HepG2 (cell line): ENCODE data around the gene IGF2BP1. TPM values are rescaled to one million over a fixed set of nuclear protein-coding genes. Genes with fewer than 3 reads are reported as not detected.

Experiments
- ATAC-seq: fragments of 200-7000 bp; cut with Tn5 transposase; 3 replicates; pipeline ENCODE4 v1.9.1; 2020; ENCODE audit warnings: mild to moderate bottlenecking, moderate library complexity
- BruUV-seq: library from RNA; stranded (reverse); fragments of 400-500 nt; replicated peaks from 2 replicates; lab custom pipeline; 2021; lab: Mats Ljungman, UMichigan
- CTCF ChIA-PET: fragments of 300-600 bp; formaldehyde crosslinking; extraction: SDS; loops from one replicate; lab custom pipeline; 2021; ENCODE audit warnings: low total read pairs, inconsistent platforms, low intra/inter-chr PET ratio; lab: Yijun Ruan, JAX
- POLR2A ChIA-PET: fragments of 350-600 bp; sonication (Branson Sonifier 250); formaldehyde crosslinking; loops from one replicate; lab custom pipeline; 2020; ENCODE audit warnings: antibody characterized with exemption, inconsistent platforms; lab: Yijun Ruan, JAX
- DNase-seq: peaks from one replicate; pipeline ENCODE4 v3.0.0-alpha.2; 2015; ENCODE audit warnings: low spot score
- FAIRE-seq: peaks from 3 replicates; lab custom pipeline; 2011; peaks lifted over from hg19 to GRCh38; lab: Jason Lieb, UNC
- H2AFZ ChIP-seq: one replicate; pipeline ENCODE4 v1.6.1; 2011; ENCODE audit warnings: low read length, inconsistent platforms
- H3K27ac ChIP-seq: fragments of 300-600 bp; 3 replicates; pipeline ENCODE4 v1.8.0; 2011; ENCODE audit warnings: mixed run types, mild to moderate bottlenecking, mixed read lengths, low read length, inconsistent platforms; ENCODE audit not compliant: insufficient read depth; ENCODE audit errors: extremely low read length
- H3K27me3 ChIP-seq, 2 experiments: fragments of 200-600 bp in 1 of 2; 2 replicates in 1 of 2; 3 replicates in 1 of 2; pipeline versions ENCODE4 v1.6.0 to v1.8.0; 2011; ENCODE audit warnings: low read length in 2 of 2, mild to moderate bottlenecking in 2 of 2, moderate library complexity in 2 of 2, inconsistent platforms in 1 of 2; ENCODE audit not compliant: insufficient read depth in 2 of 2, control insufficient read depth in 1 of 2
- H3K36me3 ChIP-seq, 2 experiments: fragments of 200-600 bp in 1 of 2; replicated peaks in 1 of 2; 2 replicates in 1 of 2; 3 replicates in 1 of 2; pipeline versions ENCODE4 v1.5.1 to v1.8.0; 2011; ENCODE audit warnings: low read length in 2 of 2, inconsistent platforms in 1 of 2; ENCODE audit not compliant: insufficient read depth in 2 of 2, control insufficient read depth in 1 of 2
- H3K4me1 ChIP-seq: 2 replicates; pipeline ENCODE4 v1.5.1; 2012; ENCODE audit warnings: low read length, inconsistent platforms; ENCODE audit not compliant: insufficient read depth
- H3K4me2 ChIP-seq: 2 replicates; pipeline ENCODE4 v1.6.0; 2011; ENCODE audit warnings: low read depth, low read length, inconsistent platforms
- H3K4me3 ChIP-seq, 3 experiments: fragments of 200-600 bp in 1 of 3; sonication (generic), shearing (Covaris generic) in 1 of 3; replicated peaks in 1 of 3; 2 replicates each; pipeline ENCODE4 v1.5.1; 2011 to 2016; ENCODE audit warnings: low read length in 3 of 3, inconsistent platforms in 2 of 3, low read depth in 2 of 3, mild to moderate bottlenecking in 2 of 3, control low read depth in 1 of 3, mixed read lengths in 1 of 3; ENCODE audit not compliant: insufficient read depth in 1 of 3
- H3K79me2 ChIP-seq: one replicate; pipeline ENCODE4 v1.6.1; 2011; ENCODE audit warnings: low read length, inconsistent platforms; ENCODE audit not compliant: insufficient read depth
- H3K9ac ChIP-seq: 2 replicates; pipeline ENCODE4 v1.6.0; 2011; ENCODE audit warnings: mild to moderate bottlenecking, low read depth, low read length, inconsistent platforms; ENCODE audit not compliant: insufficient read depth
- H3K9me3 ChIP-seq: 2 replicates; pipeline ENCODE4 v1.5.1; 2012; ENCODE audit warnings: mild to moderate bottlenecking, low read length
- H4K20me1 ChIP-seq: 2 replicates; pipeline ENCODE4 v1.6.0; 2011; ENCODE audit warnings: inconsistent platforms, mild to moderate bottlenecking, low read length, moderate library complexity; ENCODE audit not compliant: insufficient read depth
- CC2D1A ChIP-seq: sonication (generic); formaldehyde crosslinking; IDR thresholded peaks from 2 replicates; pipeline ENCODE4 v1.8.1; 2023; ENCODE audit warnings: mild to moderate bottlenecking, missing genetic modification reagents
- FOXA3 ChIP-seq: IDR thresholded peaks from 2 replicates; pipeline ENCODE4 v1.6.1; 2016; ENCODE audit warnings: missing genetic modification reagents, missing compliant biosample characterization
- HMGA1 ChIP-seq: sonication (generic); formaldehyde crosslinking; conservative IDR thresholded peaks from 2 replicates; pipeline ENCODE4 v1.4.0; 2020; ENCODE audit warnings: missing genetic modification reagents
- HOXA9 ChIP-seq: sonication (generic); formaldehyde crosslinking; IDR thresholded peaks from 2 replicates; pipeline ENCODE4 v1.8.1; 2022; ENCODE audit warnings: missing genetic modification reagents, mild to moderate bottlenecking, moderate library complexity, borderline replicate concordance
- HOXD1 ChIP-seq: sonication (generic); formaldehyde crosslinking; IDR thresholded peaks from 2 replicates; pipeline ENCODE4 v1.5.0; 2020; ENCODE audit warnings: missing genetic modification reagents
- IRF2 ChIP-seq: IDR thresholded peaks from 2 replicates; pipeline ENCODE4 v1.6.1; 2018; ENCODE audit warnings: missing genetic modification reagents, missing compliant biosample characterization
- IRF9 ChIP-seq: sonication (generic); formaldehyde crosslinking; IDR thresholded peaks from 2 replicates; pipeline ENCODE4 v1.8.0; 2022; ENCODE audit warnings: missing genetic modification reagents, mild to moderate bottlenecking, borderline replicate concordance
- MIER3 ChIP-seq: IDR thresholded peaks from 2 replicates; pipeline ENCODE4 v1.6.1; 2016; ENCODE audit warnings: missing compliant biosample characterization, borderline replicate concordance
- MXI1 ChIP-seq: IDR thresholded peaks from 3 replicates; pipeline ENCODE4 v1.6.1; 2012; ENCODE audit warnings: low read depth, low read length, inconsistent platforms, borderline replicate concordance
- PCBP1 ChIP-seq: fragments of 200-400 bp; formaldehyde crosslinking; IDR thresholded peaks from 2 replicates; pipeline ENCODE4 v1.6.1; 2017; ENCODE audit warnings: mild to moderate bottlenecking, low read depth, low read length, borderline replicate concordance
- POLR2AphosphoS5 ChIP-seq: IDR thresholded peaks from 2 replicates; pipeline ENCODE4 v1.6.1; 2012; ENCODE audit warnings: low read depth, low read length
- RORA ChIP-seq: sonication (generic); formaldehyde crosslinking; IDR thresholded peaks from 2 replicates; pipeline ENCODE4 v1.5.0; 2020; ENCODE audit warnings: mild to moderate bottlenecking, missing genetic modification reagents, moderate library complexity
- SMC3 ChIP-seq: IDR thresholded peaks from 2 replicates; pipeline ENCODE4 v1.6.1; 2011; ENCODE audit warnings: low read length, improper control_type of control experiment
- TFE3 ChIP-seq: IDR thresholded peaks from 2 replicates; pipeline ENCODE4 v1.6.1; 2016
- TRIM22 ChIP-seq: fragments of 450-650 bp; IDR thresholded peaks from 2 replicates; pipeline ENCODE4 v1.6.1; 2017
- TSC22D2 ChIP-seq: sonication (generic); formaldehyde crosslinking; IDR thresholded peaks from 2 replicates; pipeline ENCODE4 v1.5.1; 2020; ENCODE audit warnings: missing genetic modification reagents, mild to moderate bottlenecking, borderline replicate concordance
- WIZ ChIP-seq: sonication (generic); formaldehyde crosslinking; IDR thresholded peaks from 2 replicates; pipeline ENCODE4 v1.5.1; 2020; ENCODE audit warnings: mild to moderate bottlenecking, missing genetic modification reagents
- ZNF101 ChIP-seq: sonication (generic); formaldehyde crosslinking; IDR thresholded peaks from 2 replicates; pipeline ENCODE4 v1.4.0; 2020; ENCODE audit warnings: mild to moderate bottlenecking, low read depth, missing genetic modification reagents, borderline replicate concordance
- ZNF44 ChIP-seq: sonication (generic); formaldehyde crosslinking; IDR thresholded peaks from 2 replicates; pipeline ENCODE4 v1.5.1; 2020; ENCODE audit warnings: mild to moderate bottlenecking, missing genetic modification reagents
- ZNF558 ChIP-seq: sonication (generic); formaldehyde crosslinking; IDR thresholded peaks from 2 replicates; pipeline ENCODE4 v1.9.0; 2022; ENCODE audit warnings: mild to moderate bottlenecking, missing genetic modification reagents, borderline replicate concordance
- ZNF790 ChIP-seq: sonication (generic); formaldehyde crosslinking; IDR thresholded peaks from 2 replicates; pipeline ENCODE4 v1.8.0; 2022; ENCODE audit warnings: missing genetic modification reagents, mild to moderate bottlenecking, borderline replicate concordance
- ZNF792 ChIP-seq: IDR thresholded peaks from 2 replicates; pipeline ENCODE4 v1.6.1; 2016
- WGBS: methylation state at CpG from one replicate; pipeline ENCODE4 v1.1.6; 2017; ENCODE audit warnings: low lambda C conversion rate; 5-methylcytosine and 5-hydroxymethylcytosine counted together
- in situ Hi-C: cut with HindIII; loops from 2 replicates; pipeline ENCODE4 v1.10.0; 2017; ENCODE audit warnings: low pct_unique_long_range_greater_than_20kb; ENCODE audit not compliant: extremely low pct_ligation_motif_present
- intact Hi-C: fragments of 100-400 bp; cut with micrococcal nuclease; formaldehyde crosslinking; loops from one replicate; pipeline ENCODE4 v1.10.0; 2022; ENCODE audit not compliant: unreplicated experiment
- polyA plus RNA-seq, 8 experiments: library from polyadenylated mRNA; depleted of rRNA in 3 of 8; stranded (reverse) in 7 of 8; unstranded in 1 of 8; fragments of >200 nt; fragmentation: Illumina TruSeq in 4 of 8; extraction: Trizol in 4 of 8; gene quantifications; 2 replicates each; pipeline versions ENCODE4 v1.2.1 to v1.2.3, GENCODE V29; 2011 to 2016; ENCODE audit warnings: low read depth in 4 of 8, missing spikeins in 1 of 8, mixed read lengths in 1 of 8; ENCODE audit not compliant: insufficient read depth in 1 of 8
- total RNA-seq, 5 experiments: library from RNA; depleted of rRNA; stranded (reverse); fragments of >200 nt; fragmentation: Illumina TruSeq; extraction: Trizol; gene quantifications; 2 replicates each; pipeline ENCODE4 v1.2.3, GENCODE V29; 2016; ENCODE audit warnings: low read depth in 1 of 5

The IGF2BP1 gene
- total and polyA plus RNA-seq, 2 of the 13 experiments (the other 11 are each of a cell fraction or from before 2014, with no cell fraction given): 29.7 to 75.1 TPM

GRCh38 chr17:49079840-49080663, 82.9 kb downstream of the IGF2BP1 start:
- Histone ChIP-seq H3K4me1 (peaks cover 39% of the 10 kb centered on the region), H4K20me1 (no peaks in the 10 kb centered on the region), H3K79me2 (no peaks in the 10 kb centered on the region), H3K36me3 (no peaks in the 10 kb centered on the region), H3K4me3 (peak overlapping the region in 2 of 3 experiments; percentile 16 to 50; a peak in 2 of 6 replicates), H3K9ac (peak overlapping the region; percentile 61), H2AFZ (no peak overlapping the region), H3K9me3 (0 out of 2 replicates have a peak, but pooled peaks cover 9% of the 10 kb centered on the region), H3K27ac (peak overlapping the region; percentile 90), H3K27me3 (no peaks in the 10 kb centered on the region), H3K4me2 (peak overlapping the region; percentile 60)
- WGBS: 68% methylated on average over 10 of the region's 10 CpGs
- ChIA-PET CTCF (no interaction called here), POLR2A (interaction anchor here (0.7 to 4.5 kb wide), 5 partner anchors 10 to 112 kb away, joined by 3 to 23 read pairs (median 3); no protein-coding TSS in a partner anchor)
- TSS peak; percentile 51 for BruUV-seq
- ATAC-seq (peak; percentile 91), FAIRE-seq (peak; percentile 96), DNase-seq (peak; percentile 87)
- in situ Hi-C loops (no loop called here), intact Hi-C loops (no loop called here)
- no peak for TF ChIP-seq PCBP1
- TF ChIP-seq TFE3 (CRISPR knock-in tag): no peak
- no peak for TF ChIP-seq TSC22D2 (CRISPR knock-in tag)
- no peak for TF ChIP-seq MXI1
- no peak for TF ChIP-seq HOXD1 (CRISPR knock-in tag)
- no peak for TF ChIP-seq CC2D1A (CRISPR knock-in tag)
- TF ChIP-seq FOXA3: peak; percentile 46; the same call in 1 of the 2 replicates
- TF ChIP-seq TRIM22: no peak
- TF ChIP-seq ZNF44 (CRISPR knock-in tag): no peak
- peak; percentile 44 for TF ChIP-seq POLR2AphosphoS5
- TF ChIP-seq HMGA1 (CRISPR knock-in tag): no peak
- no peak for TF ChIP-seq ZNF558
- TF ChIP-seq IRF9 (CRISPR knock-in tag): no peak
- TF ChIP-seq MIER3 (CRISPR knock-in tag): no peak
- no peak for TF ChIP-seq HOXA9
- peak; percentile 68 for TF ChIP-seq IRF2 (CRISPR knock-in tag)
- TF ChIP-seq WIZ (CRISPR knock-in tag): no peak
- 0 out of 2 replicates have a peak, but pooled peaks have one; percentile 11 for TF ChIP-seq ZNF792 (CRISPR knock-in tag)
- peak; percentile 55; the same call in 1 of the 2 replicates for TF ChIP-seq ZNF790 (CRISPR knock-in tag)
- TF ChIP-seq ZNF101 (CRISPR knock-in tag): no peak
- no peak for TF ChIP-seq SMC3
- TF ChIP-seq RORA (CRISPR knock-in tag): no peak
